CD4-positive, alpha-beta T cell (primary cell): ENCODE measurements around the gene ATG2B. TPM values are rescaled to one million over a fixed set of nuclear protein-coding genes. Genes with fewer than 3 reads are reported as not detected.

Source experiments
- ATAC-seq: fragments of 200-7000 bp; cut with Tn5 transposase; one replicate; pipeline ENCODE4 v1.10.0; 2022; ENCODE audit warnings: mild to moderate bottlenecking; ENCODE audit not compliant: poor library complexity
- CTCF ChIA-PET: fragments of 350-600 bp; sonication (Branson Sonifier 250); formaldehyde crosslinking; loops from one replicate; lab custom pipeline; 2021; ENCODE audit warnings: antibody characterized with exemption, inconsistent platforms; lab: Charles Lee
- POLR2A ChIA-PET: fragments of 350-600 bp; sonication (Branson Sonifier 250); formaldehyde crosslinking; loops from one replicate; lab custom pipeline; 2021; ENCODE audit warnings: antibody characterized with exemption, inconsistent platforms; lab: Charles Lee
- DNase-seq, 14 experiments: peaks; one replicate each; pipeline ENCODE4 v3.0.0-alpha.2; 2013 to 2020; ENCODE audit warnings: mixed read lengths in 2 of 14
- H3K27ac ChIP-seq, 2 donors: one replicate each; pipeline versions ENCODE4 v1.5.1 to v1.7.0; 2013; ENCODE audit warnings: low read length in 2 of 2, low read depth in 1 of 2, mild to moderate bottlenecking in 1 of 2
- H3K27me3 ChIP-seq, 2 experiments: 1 replicate in 1 of 2; 2 replicates in 1 of 2; pipeline versions ENCODE4 v1.6.1 to v1.7.0; 2013; ENCODE audit warnings: low read length in 2 of 2, control low read depth in 1 of 2, mild to moderate bottlenecking in 1 of 2, moderate library complexity in 1 of 2; ENCODE audit not compliant: insufficient read depth in 2 of 2, control insufficient read depth in 1 of 2
- H3K36me3 ChIP-seq: one replicate; pipeline ENCODE4 v1.6.1; 2013; ENCODE audit warnings: low read length, control low read depth; ENCODE audit not compliant: insufficient read depth
- H3K4me1 ChIP-seq: one replicate; pipeline ENCODE4 v1.6.1; 2013; ENCODE audit warnings: low read length, control low read depth; ENCODE audit not compliant: insufficient read depth
- H3K4me3 ChIP-seq: one replicate; pipeline ENCODE4 v1.5.1; 2013; ENCODE audit warnings: mild to moderate bottlenecking, low read length, moderate library complexity
- H3K9me3 ChIP-seq, 2 experiments: 1 replicate in 1 of 2; 2 replicates in 1 of 2; pipeline versions ENCODE4 v1.6.1 to v1.7.0; 2013; ENCODE audit warnings: low read length in 2 of 2, mild to moderate bottlenecking in 2 of 2, control low read depth in 1 of 2, moderate library complexity in 1 of 2; ENCODE audit not compliant: control insufficient read depth in 1 of 2, insufficient read depth in 1 of 2
- H3K27ac Mint-ChIP-seq: one replicate; pipeline ENCODE4 v1.8.0; 2020; ENCODE audit warnings: mixed read lengths
- H3K27me3 Mint-ChIP-seq: one replicate; pipeline ENCODE4 v1.8.0; 2021; ENCODE audit warnings: mixed read lengths
- H3K36me3 Mint-ChIP-seq: one replicate; pipeline ENCODE4 v1.8.0; 2021; ENCODE audit warnings: low read depth, mixed read lengths
- H3K4me1 Mint-ChIP-seq: one replicate; pipeline ENCODE4 v1.8.0; 2021; ENCODE audit warnings: low read depth, mixed read lengths
- H3K4me3 Mint-ChIP-seq: one replicate; pipeline ENCODE4 v1.8.0; 2020; ENCODE audit warnings: mild to moderate bottlenecking, mixed read lengths
- H3K9me3 Mint-ChIP-seq: one replicate; pipeline ENCODE4 v1.8.0; 2020; ENCODE audit warnings: mixed read lengths
- CTCF ChIP-seq: fragments of 200-600 bp; IDR thresholded peaks from one replicate; pipeline ENCODE4 v1.8.0; 2022; ENCODE audit warnings: antibody characterized with exemption, mild to moderate bottlenecking
- intact Hi-C, 2 experiments: fragments of 100-400 bp; cut with DNase I in 1 of 2; cut with micrococcal nuclease in 1 of 2; formaldehyde crosslinking; loops; one replicate each; pipeline versions ENCODE4 v1.15.1 to v1.9.0; 2023 to 2025; cut with DNase I, micrococcal nuclease
- total RNA-seq, 174 experiments: library from RNA in 2 of 174; stranded (reverse) in 2 of 174; gene quantifications; one replicate each; pipeline ENCODE4 v1.2.3 and lab custom pipeline; 2021 to 2026

The ATG2B gene
- total RNA-seq, 2 experiments from 2014 or later: 20.1 to 20.2 TPM

GRCh38 chr14:96249029-96249428 lies 114.1 kb downstream of the ATG2B start:
- Mint-ChIP-seq H3K4me1 (no peaks in the 10 kb centered on the region), H3K27ac (no peak overlapping the region), H3K4me3 (no peak overlapping the region), H3K36me3 (no peaks in the 10 kb centered on the region), H3K9me3 (no peaks in the 10 kb centered on the region), H3K27me3 (peaks cover 47% of the 10 kb centered on the region)
- H3K9me3 ChIP-seq: no peaks in the 10 kb centered on the region
- H3K27ac ChIP-seq: no peak overlapping the region
- peaks cover 0 to 12% of the 10 kb centered on the region in 2 experiments for H3K27me3 ChIP-seq
- DNase-seq (peak in 2 of 14 experiments; percentile 26 to 36), ATAC-seq (no peak)
- TF ChIP-seq CTCF: no peak
- no peak overlapping the region for H3K4me3 ChIP-seq
- H3K4me1 ChIP-seq: no peaks in the 10 kb centered on the region
- intact Hi-C loops: no loop called here
- POLR2A ChIA-PET: no interaction called here
- CTCF ChIA-PET: no interaction called here
- no peaks in the 10 kb centered on the region for H3K36me3 ChIP-seq

DNA sequence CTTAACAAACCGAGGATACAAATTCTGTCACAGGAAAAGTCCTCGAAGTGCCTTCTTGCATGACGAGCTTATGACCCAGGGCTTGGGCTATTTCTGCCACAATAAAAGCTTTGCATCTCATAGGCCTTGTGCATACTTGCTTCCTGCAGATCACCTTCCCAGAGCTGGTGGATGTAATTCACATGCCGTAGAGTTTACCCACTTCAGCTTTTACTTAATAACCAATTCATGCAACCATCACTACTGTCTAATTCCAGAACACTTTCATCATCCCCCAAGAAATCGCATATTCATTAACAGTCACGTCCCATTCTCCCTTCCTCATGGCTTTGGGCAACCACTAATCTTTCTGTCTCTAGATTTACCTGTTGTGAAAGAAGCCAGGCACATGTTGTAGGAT lies 116.1 kb downstream of the ATG2B start:
- H3K4me1 ChIP-seq: no peaks in the 10 kb centered on the region
- Mint-ChIP-seq H3K9me3 (no peaks in the 10 kb centered on the region), H3K36me3 (no peaks in the 10 kb centered on the region), H3K27me3 (peaks cover 35% of the 10 kb centered on the region), H3K4me1 (no peaks in the 10 kb centered on the region), H3K4me3 (no peak overlapping the region), H3K27ac (no peak overlapping the region)
- TF ChIP-seq CTCF: no peak
- H3K27ac ChIP-seq: no peak overlapping the region
- no peak overlapping the region for H3K4me3 ChIP-seq
- peaks cover 0 to 3% of the 10 kb centered on the region in 2 experiments for H3K27me3 ChIP-seq
- intact Hi-C loops: no loop called here
- no peak for DNase-seq
- POLR2A ChIA-PET: no interaction called here
- no peak for ATAC-seq
- no peaks in the 10 kb centered on the region for H3K9me3 ChIP-seq
- CTCF ChIA-PET: no interaction called here
- no peaks in the 10 kb centered on the region for H3K36me3 ChIP-seq

DNA sequence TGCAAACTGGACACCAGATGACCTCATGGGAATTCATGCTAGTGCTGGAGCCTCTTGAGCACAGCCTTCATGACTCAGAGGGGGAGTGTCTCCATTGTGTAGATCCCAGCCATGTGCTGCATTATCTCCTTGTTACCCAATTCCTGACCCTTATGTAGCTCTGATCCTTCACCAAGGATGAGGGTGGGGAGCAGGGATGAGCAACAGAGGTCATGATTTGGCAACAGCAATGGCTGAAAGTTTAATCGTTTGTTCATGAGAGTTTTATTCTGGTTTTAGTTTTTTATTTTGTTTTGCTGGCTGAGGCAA lies 116.6 kb downstream of the ATG2B start:
- intact Hi-C loops: no loop called here
- Histone ChIP-seq H3K9me3 (no peaks in the 10 kb centered on the region), H3K36me3 (no peaks in the 10 kb centered on the region), H3K27me3 (peaks cover 0 to 3% of the 10 kb centered on the region in 2 experiments), H3K4me1 (no peaks in the 10 kb centered on the region), H3K4me3 (no peak overlapping the region), H3K27ac (no peak overlapping the region)
- ATAC-seq (no peak), DNase-seq (no peak)
- H3K27me3 Mint-ChIP-seq: peaks cover 29% of the 10 kb centered on the region
- TF ChIP-seq CTCF: no peak
- H3K9me3 Mint-ChIP-seq: no peaks in the 10 kb centered on the region
- CTCF ChIA-PET: no interaction called here
- H3K36me3 Mint-ChIP-seq: no peaks in the 10 kb centered on the region
- POLR2A ChIA-PET: no interaction called here
- H3K27ac Mint-ChIP-seq: no peak overlapping the region
- no peaks in the 10 kb centered on the region for H3K4me1 Mint-ChIP-seq
- H3K4me3 Mint-ChIP-seq: no peak overlapping the region
